Measurements from ENCODE around the gene WAS. TPM values are rescaled to one million over a fixed set of nuclear protein-coding genes. Genes with fewer than 3 reads are reported as not detected.

The WAS gene
- polyA plus RNA-seq, 1 donor from 2014 or later, result 1.0 TPM

DNA sequence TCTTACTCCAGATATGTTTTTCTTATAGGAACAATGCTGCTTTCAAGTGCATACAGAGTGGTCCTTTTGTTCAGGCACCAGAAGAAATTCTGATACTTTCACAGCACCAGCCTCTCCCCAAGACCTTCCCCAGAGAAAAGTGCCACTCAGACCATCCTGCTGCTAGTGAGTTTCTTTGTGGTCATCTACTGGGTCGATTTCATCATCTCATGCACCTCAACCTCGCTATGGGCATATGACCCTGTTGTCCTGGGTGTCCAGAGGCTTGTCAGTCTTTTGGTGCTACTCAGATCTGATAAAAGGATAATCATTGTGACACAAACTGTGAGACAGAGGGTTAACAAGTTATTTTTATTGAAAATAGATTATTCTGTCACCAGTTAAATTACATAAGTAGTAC, 46.8 kb upstream of the WAS start:
- Histone ChIP-seq H4K20me1 (ENCODE audit: insufficient read depth) (no peaks in the 10 kb centered on the region), H3F3A (ENCODE audit: insufficient read depth, low read length, poor library complexity, severe bottlenecking) (no peaks in the 10 kb centered on the region), H3K9me3 (ENCODE audit: low read length) (no peaks in the 10 kb centered on the region), H2AFZ (ENCODE audit: low read depth, low read length) (no peak overlapping the region), H3K27ac (ENCODE audit: low read length) (no peak overlapping the region), H3K4me3 (ENCODE audit: low read length) (no peak overlapping the region), H3K36me3 (ENCODE audit: insufficient read depth, low read length) (no peaks in the 10 kb centered on the region), H3K4me2 (ENCODE audit: low read length) (no peak overlapping the region), H3K79me2 (replicated peaks; ENCODE audit: insufficient read depth, low read length) (no peaks in the 10 kb centered on the region), H3K27me3 (ENCODE audit: insufficient read depth, low read depth, low read length) (no peaks in the 10 kb centered on the region), H3K9ac (ENCODE audit: low read length) (no peak overlapping the region), H3K9me2 (ENCODE audit: insufficient read depth, low read length) (no peaks in the 10 kb centered on the region)
- TF ChIP-seq EP300 (conservative IDR thresholded peaks at IDR 0.05; ENCODE audit: poor library complexity, severe bottlenecking), result no peak
- no peak for TF ChIP-seq MXI1 (conservative IDR thresholded peaks at IDR 0.05; ENCODE audit: poor library complexity, severe bottlenecking)
- TF ChIP-seq POLR2AphosphoS5 (IDR thresholded peaks at IDR 0.05), result no peak
- no peak for TF ChIP-seq RAD21 (conservative IDR thresholded peaks at IDR 0.05)
- TF ChIP-seq SMC3 (conservative IDR thresholded peaks at IDR 0.05; ENCODE audit: poor library complexity), result no peak
- TF ChIP-seq REST (IDR thresholded peaks at IDR 0.05; ENCODE audit: borderline replicate concordance), result no peak
- TF ChIP-seq, protein P1, sequence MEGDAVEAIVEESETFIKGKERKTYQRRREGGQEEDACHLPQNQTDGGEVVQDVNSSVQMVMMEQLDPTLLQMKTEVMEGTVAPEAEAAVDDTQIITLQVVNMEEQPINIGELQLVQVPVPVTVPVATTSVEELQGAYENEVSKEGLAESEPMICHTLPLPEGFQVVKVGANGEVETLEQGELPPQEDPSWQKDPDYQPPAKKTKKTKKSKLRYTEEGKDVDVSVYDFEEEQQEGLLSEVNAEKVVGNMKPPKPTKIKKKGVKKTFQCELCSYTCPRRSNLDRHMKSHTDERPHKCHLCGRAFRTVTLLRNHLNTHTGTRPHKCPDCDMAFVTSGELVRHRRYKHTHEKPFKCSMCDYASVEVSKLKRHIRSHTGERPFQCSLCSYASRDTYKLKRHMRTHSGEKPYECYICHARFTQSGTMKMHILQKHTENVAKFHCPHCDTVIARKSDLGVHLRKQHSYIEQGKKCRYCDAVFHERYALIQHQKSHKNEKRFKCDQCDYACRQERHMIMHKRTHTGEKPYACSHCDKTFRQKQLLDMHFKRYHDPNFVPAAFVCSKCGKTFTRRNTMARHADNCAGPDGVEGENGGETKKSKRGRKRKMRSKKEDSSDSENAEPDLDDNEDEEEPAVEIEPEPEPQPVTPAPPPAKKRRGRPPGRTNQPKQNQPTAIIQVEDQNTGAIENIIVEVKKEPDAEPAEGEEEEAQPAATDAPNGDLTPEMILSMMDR (IDR thresholded peaks at IDR 0.05; ENCODE audit: poor library complexity, severe bottlenecking), result no peak
- TF ChIP-seq TAF1 (IDR thresholded peaks at IDR 0.05; ENCODE audit: low read depth), result no peak
- TF ChIP-seq EZH2 (IDR thresholded peaks at IDR 0.05; ENCODE audit: borderline replicate concordance, insufficient read depth, low read length, poor library complexity, severe bottlenecking), result no peak

- Histone ChIP-seq H3K9me2 (ENCODE audit: insufficient read depth, low read length) (no peaks in the 10 kb centered on the region), H3K27ac (ENCODE audit: low read length) (no peak overlapping the region), H2AFZ (ENCODE audit: low read depth, low read length) (no peak overlapping the region), H3K4me2 (ENCODE audit: low read length) (no peak overlapping the region), H3K4me3 (ENCODE audit: low read length) (no peak overlapping the region), H3F3A (ENCODE audit: insufficient read depth, low read length, poor library complexity, severe bottlenecking) (no peaks in the 10 kb centered on the region), H3K79me2 (replicated peaks; ENCODE audit: insufficient read depth, low read length) (no peaks in the 10 kb centered on the region), H3K27me3 (ENCODE audit: insufficient read depth, low read depth, low read length) (no peaks in the 10 kb centered on the region), H4K20me1 (ENCODE audit: insufficient read depth) (no peaks in the 10 kb centered on the region), H3K9ac (ENCODE audit: low read length) (no peak overlapping the region), H3K9me3 (ENCODE audit: low read length) (no peaks in the 10 kb centered on the region), H3K36me3 (ENCODE audit: insufficient read depth, low read length) (no peaks in the 10 kb centered on the region)
- TF ChIP-seq EP300 (conservative IDR thresholded peaks at IDR 0.05; ENCODE audit: poor library complexity, severe bottlenecking) (no peak), SMC3 (conservative IDR thresholded peaks at IDR 0.05; ENCODE audit: poor library complexity) (no peak), POLR2AphosphoS5 (IDR thresholded peaks at IDR 0.05) (no peak), RAD21 (conservative IDR thresholded peaks at IDR 0.05) (no peak), EZH2 (IDR thresholded peaks at IDR 0.05; ENCODE audit: borderline replicate concordance, insufficient read depth, low read length, poor library complexity, severe bottlenecking) (no peak), MXI1 (conservative IDR thresholded peaks at IDR 0.05; ENCODE audit: poor library complexity, severe bottlenecking) (no peak), REST (IDR thresholded peaks at IDR 0.05; ENCODE audit: borderline replicate concordance) (no peak), TAF1 (IDR thresholded peaks at IDR 0.05; ENCODE audit: low read depth) (no peak)
- TF ChIP-seq, protein P1 (IDR thresholded peaks at IDR 0.05; ENCODE audit: poor library complexity, severe bottlenecking), result no peak
Measured at GRCh38 chrX:48645669-48646068, 37.9 kb upstream of the WAS start.

All from neural cell (in vitro differentiated cells).